Stimulated activated CD8-positive, alpha-beta memory T cell treated with anti-CD3 and anti-CD28 coated beads, Interleukin-12 subunit alpha, Interleukin-12 subunit beta, amount 100 ng/mL, for 1 hour (primary cell): ENCODE data around the gene ABCA2.

Source experiments
- DNase-seq: peaks from one replicate; pipeline ENCODE4 v3.0.0-alpha.2; 2020; ENCODE audit warnings: low read depth

ABCA2 gene

GRCh38 chr9:136962701-136963248 lies 65.3 kb downstream of the ABCA2 start:
- no peak for DNase-seq

GRCh38 chr9:136962163-136962562 lies 65.9 kb downstream of the ABCA2 start:
- DNase-seq: no peak

GRCh38 chr9:136961279-136962065 lies 66.6 kb downstream of the ABCA2 start:
- DNase-seq: no peak

GRCh38 chr9:136960938-136961275 lies 67.1 kb downstream of the ABCA2 start:
- DNase-seq: no peak

GRCh38 chr9:136960212-136960937 lies 67.7 kb downstream of the ABCA2 start:
- DNase-seq: no peak

- no peak for DNase-seq
These were observed 68.9 kb downstream of the ABCA2 start for GRCh38 chr9:136958898-136959850.

GRCh38 chr9:136958473-136958872 lies 69.6 kb downstream of the ABCA2 start:
- no peak for DNase-seq

GRCh38 chr9:136957901-136958300 lies 70.1 kb downstream of the ABCA2 start:
- DNase-seq: no peak

- no peak for DNase-seq
These were observed 70.6 kb downstream of the ABCA2 start for GRCh38 chr9:136957461-136957860.
